ENCODE measurements around the gene PARK7.

DNA sequence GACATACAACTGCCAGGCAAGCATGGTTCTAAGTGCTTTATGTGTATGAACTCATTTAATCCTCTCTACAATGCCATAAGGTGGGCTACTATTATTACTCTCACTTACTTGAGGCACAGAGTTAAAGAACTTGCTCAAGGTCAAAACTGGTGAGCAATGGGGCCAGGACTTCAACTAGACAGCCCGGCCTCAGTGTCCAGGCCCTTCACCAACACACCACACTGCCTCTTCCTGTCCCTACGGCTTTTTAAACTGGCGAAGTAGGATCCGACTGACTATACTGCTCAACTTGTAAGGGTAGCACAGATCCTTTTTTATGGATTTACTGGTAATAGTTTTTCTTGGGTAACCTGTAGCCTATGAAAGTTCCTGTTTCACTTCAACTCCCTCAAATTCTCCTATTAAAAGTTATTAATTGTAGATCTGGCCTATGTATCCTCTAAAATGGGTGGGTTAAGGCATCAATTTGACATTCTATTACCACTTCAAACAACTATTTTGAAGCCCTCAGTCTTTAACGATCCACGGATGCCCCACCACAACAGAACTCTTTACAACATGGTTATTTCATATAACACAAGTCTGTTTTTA, 60.3 kb downstream of the PARK7 start:
- TF ChIP-seq ZNF302 (CRISPR knock-in tag; IDR thresholded peaks at IDR 0.05) = no peak
- no peak for TF ChIP-seq POLR2A (IDR thresholded peaks at IDR 0.05; ENCODE audit: low read length)
- TF ChIP-seq, protein P1, sequence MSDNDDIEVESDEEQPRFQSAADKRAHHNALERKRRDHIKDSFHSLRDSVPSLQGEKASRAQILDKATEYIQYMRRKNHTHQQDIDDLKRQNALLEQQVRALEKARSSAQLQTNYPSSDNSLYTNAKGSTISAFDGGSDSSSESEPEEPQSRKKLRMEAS (IDR thresholded peaks at IDR 0.05) = no peak
- TF ChIP-seq, protein P2, sequence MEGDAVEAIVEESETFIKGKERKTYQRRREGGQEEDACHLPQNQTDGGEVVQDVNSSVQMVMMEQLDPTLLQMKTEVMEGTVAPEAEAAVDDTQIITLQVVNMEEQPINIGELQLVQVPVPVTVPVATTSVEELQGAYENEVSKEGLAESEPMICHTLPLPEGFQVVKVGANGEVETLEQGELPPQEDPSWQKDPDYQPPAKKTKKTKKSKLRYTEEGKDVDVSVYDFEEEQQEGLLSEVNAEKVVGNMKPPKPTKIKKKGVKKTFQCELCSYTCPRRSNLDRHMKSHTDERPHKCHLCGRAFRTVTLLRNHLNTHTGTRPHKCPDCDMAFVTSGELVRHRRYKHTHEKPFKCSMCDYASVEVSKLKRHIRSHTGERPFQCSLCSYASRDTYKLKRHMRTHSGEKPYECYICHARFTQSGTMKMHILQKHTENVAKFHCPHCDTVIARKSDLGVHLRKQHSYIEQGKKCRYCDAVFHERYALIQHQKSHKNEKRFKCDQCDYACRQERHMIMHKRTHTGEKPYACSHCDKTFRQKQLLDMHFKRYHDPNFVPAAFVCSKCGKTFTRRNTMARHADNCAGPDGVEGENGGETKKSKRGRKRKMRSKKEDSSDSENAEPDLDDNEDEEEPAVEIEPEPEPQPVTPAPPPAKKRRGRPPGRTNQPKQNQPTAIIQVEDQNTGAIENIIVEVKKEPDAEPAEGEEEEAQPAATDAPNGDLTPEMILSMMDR (IDR thresholded peaks at IDR 0.05) = no peak
- TF ChIP-seq KDM1A (IDR thresholded peaks at IDR 0.05; ENCODE audit: low read depth) = no peak
- no peak for TF ChIP-seq MYC (IDR thresholded peaks at IDR 0.05; ENCODE audit: borderline replicate concordance, low read length)
- no peak for TF ChIP-seq CHD2 (IDR thresholded peaks at IDR 0.05; ENCODE audit: low read length, partially characterized antibody)
- TF ChIP-seq SREBF2 (IDR thresholded peaks at IDR 0.05) = no peak
- TF ChIP-seq, protein P3, sequence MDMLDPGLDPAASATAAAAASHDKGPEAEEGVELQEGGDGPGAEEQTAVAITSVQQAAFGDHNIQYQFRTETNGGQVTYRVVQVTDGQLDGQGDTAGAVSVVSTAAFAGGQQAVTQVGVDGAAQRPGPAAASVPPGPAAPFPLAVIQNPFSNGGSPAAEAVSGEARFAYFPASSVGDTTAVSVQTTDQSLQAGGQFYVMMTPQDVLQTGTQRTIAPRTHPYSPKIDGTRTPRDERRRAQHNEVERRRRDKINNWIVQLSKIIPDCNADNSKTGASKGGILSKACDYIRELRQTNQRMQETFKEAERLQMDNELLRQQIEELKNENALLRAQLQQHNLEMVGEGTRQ (IDR thresholded peaks at IDR 0.05) = no peak
- no peak for TF ChIP-seq FOSL2 (IDR thresholded peaks at IDR 0.05)
- no peak for TF ChIP-seq FOSL2 (CRISPR knock-in tag; IDR thresholded peaks at IDR 0.05)
- no peak for TF ChIP-seq CEBPB (IDR thresholded peaks at IDR 0.05)
- TF ChIP-seq JUN (IDR thresholded peaks at IDR 0.05) = no peak
- no peak for TF ChIP-seq TFCP2L1 (CRISPR knock-in tag; IDR thresholded peaks at IDR 0.05)
- 0 out of 2 replicates have a peak, but pooled peaks have one; percentile 10 for TF ChIP-seq POLR2AphosphoS2 (conservative IDR thresholded peaks at IDR 0.05; ENCODE audit: low read length)

All from A549 (cell line).